CD4-positive, alpha-beta T cell treated with Interleukin-15 for 1 hour (primary cell): ENCODE results near the gene CD2AP.
"Not testable (repeated sequence)": the region's sequence is repeated elsewhere in the genome, so short reads cannot be mapped to it uniquely, and the experiment has no call there.

Experiments
- DNase-seq: peaks from one replicate; pipeline ENCODE4 v3.0.0-alpha.2; 2020

CD2AP gene

GRCh38 chr6:47502920-47503319 lies 25.3 kb downstream of the CD2AP start:
- no peak for DNase-seq

- no peak for DNase-seq
These were observed 32.3 kb downstream of the CD2AP start for GRCh38 chr6:47509937-47510336.

GRCh38 chr6:47512872-47513271 lies 35.3 kb downstream of the CD2AP start:
- no peak for DNase-seq

GRCh38 chr6:47519279-47519678 lies 41.7 kb downstream of the CD2AP start:
- DNase-seq, result no peak

- no peak for DNase-seq
These were observed 42.7 kb downstream of the CD2AP start for GRCh38 chr6:47520282-47520681.

GRCh38 chr6:47521961-47522360 lies 44.4 kb downstream of the CD2AP start:
- no peak for DNase-seq

GRCh38 chr6:47524136-47524845 lies 46.7 kb downstream of the CD2AP start:
- DNase-seq, result no peak

- DNase-seq, result no peak
These were observed 47.9 kb downstream of the CD2AP start for GRCh38 chr6:47525330-47526057.

- no peak for DNase-seq
These were observed 49.7 kb downstream of the CD2AP start for GRCh38 chr6:47527274-47527673.

GRCh38 chr6:47529734-47530133 lies 52.1 kb downstream of the CD2AP start:
- DNase-seq, result no peak

- DNase-seq, result no peak
These were observed 55.5 kb downstream of the CD2AP start for GRCh38 chr6:47532981-47533585.

- DNase-seq, result no peak
These were observed 56.5 kb downstream of the CD2AP start for GRCh38 chr6:47534063-47534462.

GRCh38 chr6:47535316-47536225 lies 58.0 kb downstream of the CD2AP start:
- no peak for DNase-seq

- DNase-seq, result no peak
These were observed 59.3 kb downstream of the CD2AP start for GRCh38 chr6:47536816-47537401.

GRCh38 chr6:47545223-47545622 lies 67.6 kb downstream of the CD2AP start:
- DNase-seq, result no peak

- DNase-seq, result no peak
These were observed 74.1 kb downstream of the CD2AP start for GRCh38 chr6:47551670-47552069.

- DNase-seq, result no peak
These were observed 74.7 kb downstream of the CD2AP start for GRCh38 chr6:47552319-47552718.

- not testable (repeated sequence) for DNase-seq
These were observed 75.7 kb downstream of the CD2AP start for GRCh38 chr6:47553243-47553642.

GRCh38 chr6:47556459-47556858 lies 78.9 kb downstream of the CD2AP start:
- not testable (repeated sequence) for DNase-seq

- DNase-seq, result no peak
These were observed 85.6 kb downstream of the CD2AP start for GRCh38 chr6:47563162-47563561.

- not testable (repeated sequence) for DNase-seq
These were observed 89.0 kb downstream of the CD2AP start for GRCh38 chr6:47566602-47567001.

- no peak for DNase-seq
These were observed 90.0 kb downstream of the CD2AP start for GRCh38 chr6:47567586-47567985.

GRCh38 chr6:47571488-47571887 lies 93.9 kb downstream of the CD2AP start:
- DNase-seq, result no peak
